ENCODE data around the gene DHRSX. TPM values are rescaled to one million over a fixed set of nuclear protein-coding genes. Genes with fewer than 3 reads are reported as not detected.

DHRSX gene
- total RNA-seq, 1 donor from 2014 or later: 65.4 TPM

GRCh38 chrX:2311501-2311900, 189.3 kb downstream of the DHRSX start:
- no peak for DNase-seq (ENCODE audit: low spot score, unreplicated experiment)
- H3K27me3 Mint-ChIP-seq: no peaks in the 10 kb centered on the region
- TF ChIP-seq, protein P1, sequence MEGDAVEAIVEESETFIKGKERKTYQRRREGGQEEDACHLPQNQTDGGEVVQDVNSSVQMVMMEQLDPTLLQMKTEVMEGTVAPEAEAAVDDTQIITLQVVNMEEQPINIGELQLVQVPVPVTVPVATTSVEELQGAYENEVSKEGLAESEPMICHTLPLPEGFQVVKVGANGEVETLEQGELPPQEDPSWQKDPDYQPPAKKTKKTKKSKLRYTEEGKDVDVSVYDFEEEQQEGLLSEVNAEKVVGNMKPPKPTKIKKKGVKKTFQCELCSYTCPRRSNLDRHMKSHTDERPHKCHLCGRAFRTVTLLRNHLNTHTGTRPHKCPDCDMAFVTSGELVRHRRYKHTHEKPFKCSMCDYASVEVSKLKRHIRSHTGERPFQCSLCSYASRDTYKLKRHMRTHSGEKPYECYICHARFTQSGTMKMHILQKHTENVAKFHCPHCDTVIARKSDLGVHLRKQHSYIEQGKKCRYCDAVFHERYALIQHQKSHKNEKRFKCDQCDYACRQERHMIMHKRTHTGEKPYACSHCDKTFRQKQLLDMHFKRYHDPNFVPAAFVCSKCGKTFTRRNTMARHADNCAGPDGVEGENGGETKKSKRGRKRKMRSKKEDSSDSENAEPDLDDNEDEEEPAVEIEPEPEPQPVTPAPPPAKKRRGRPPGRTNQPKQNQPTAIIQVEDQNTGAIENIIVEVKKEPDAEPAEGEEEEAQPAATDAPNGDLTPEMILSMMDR (IDR thresholded peaks at IDR 0.05; ENCODE audit: unreplicated experiment): no peak
- no peak overlapping the region for H3K27ac Mint-ChIP-seq
- peaks cover 8% of the 10 kb centered on the region for H3K4me1 Mint-ChIP-seq (ENCODE audit: low read depth)
- peaks cover 6% of the 10 kb centered on the region for H3K9me3 Mint-ChIP-seq (ENCODE audit: low read depth)
- peaks cover 11% of the 10 kb centered on the region for H3K36me3 Mint-ChIP-seq (ENCODE audit: insufficient read depth)
- H3K4me3 Mint-ChIP-seq (ENCODE audit: low read depth): no peak overlapping the region

- TF ChIP-seq, protein P1 (IDR thresholded peaks at IDR 0.05; ENCODE audit: unreplicated experiment): no peak
- peaks cover 18% of the 10 kb centered on the region for H3K36me3 Mint-ChIP-seq (ENCODE audit: insufficient read depth)
- H3K9me3 Mint-ChIP-seq (ENCODE audit: low read depth): peaks cover 12% of the 10 kb centered on the region
- H3K4me1 Mint-ChIP-seq (ENCODE audit: low read depth): no peaks in the 10 kb centered on the region
- no peak overlapping the region for H3K4me3 Mint-ChIP-seq (ENCODE audit: low read depth)
- H3K27ac Mint-ChIP-seq: no peak overlapping the region
- no peak for DNase-seq (ENCODE audit: low spot score, unreplicated experiment)
- H3K27me3 Mint-ChIP-seq: no peaks in the 10 kb centered on the region
Observed at GRCh38 chrX:2301901-2302300, 198.9 kb downstream of the DHRSX start.

DNA sequence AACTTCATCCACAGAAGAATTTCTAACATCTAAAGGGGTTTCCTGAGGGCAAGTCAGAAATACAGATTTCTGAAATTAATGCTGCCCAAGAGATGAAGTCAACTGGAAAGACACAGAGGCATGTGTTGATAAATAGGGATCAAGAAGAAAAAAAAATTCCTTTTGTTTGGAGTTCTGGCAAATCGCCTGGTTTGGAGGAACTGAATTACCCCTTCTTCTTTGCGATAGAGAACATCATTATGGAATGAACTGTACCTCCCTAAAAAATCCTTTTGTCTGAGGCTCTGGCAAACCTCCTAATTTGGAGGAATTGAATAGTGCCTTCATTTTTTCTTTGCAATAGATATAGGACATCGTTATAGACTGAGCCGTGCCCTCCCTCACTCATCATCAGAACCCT, 200.9 kb downstream of the DHRSX start:
- Mint-ChIP-seq H3K9me3 (ENCODE audit: low read depth) (peaks cover 10% of the 10 kb centered on the region), H3K4me3 (ENCODE audit: low read depth) (no peak overlapping the region), H3K36me3 (ENCODE audit: insufficient read depth) (peaks cover 7% of the 10 kb centered on the region), H3K27me3 (no peaks in the 10 kb centered on the region), H3K27ac (no peak overlapping the region), H3K4me1 (ENCODE audit: low read depth) (no peaks in the 10 kb centered on the region)
- no peak for DNase-seq (ENCODE audit: low spot score, unreplicated experiment)
- TF ChIP-seq, protein P1 (IDR thresholded peaks at IDR 0.05; ENCODE audit: unreplicated experiment): no peak

GRCh38 chrX:2286731-2287130, 214.0 kb downstream of the DHRSX start:
- no peak for DNase-seq (ENCODE audit: low spot score, unreplicated experiment)
- H3K4me1 Mint-ChIP-seq (ENCODE audit: low read depth): no peaks in the 10 kb centered on the region
- H3K27me3 Mint-ChIP-seq: no peaks in the 10 kb centered on the region
- H3K36me3 Mint-ChIP-seq (ENCODE audit: insufficient read depth): peaks cover 43% of the 10 kb centered on the region
- H3K27ac Mint-ChIP-seq: no peak overlapping the region
- TF ChIP-seq, protein P1 (IDR thresholded peaks at IDR 0.05; ENCODE audit: unreplicated experiment): no peak
- peaks cover 18% of the 10 kb centered on the region for H3K9me3 Mint-ChIP-seq (ENCODE audit: low read depth)
- no peak overlapping the region for H3K4me3 Mint-ChIP-seq (ENCODE audit: low read depth)

DNA sequence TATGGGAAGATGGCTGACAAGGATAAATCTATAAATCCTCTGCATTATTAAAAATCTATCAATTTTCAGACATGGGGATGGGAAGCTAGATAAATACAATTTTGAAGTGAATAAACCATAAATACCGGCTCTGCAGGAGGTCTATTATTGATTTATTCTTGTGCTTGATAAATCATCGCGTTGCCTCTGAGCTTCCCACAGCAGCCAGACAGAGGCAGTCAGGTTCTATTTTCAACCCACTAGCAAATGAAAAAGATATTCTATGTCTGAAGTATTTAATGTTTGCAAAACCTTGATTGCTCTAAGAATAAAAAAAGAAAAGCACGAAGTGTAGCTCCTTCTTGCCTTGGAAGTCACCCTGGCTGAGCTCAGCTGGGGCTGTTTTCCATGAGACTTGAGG, 216.2 kb downstream of the DHRSX start:
- no peaks in the 10 kb centered on the region for H3K4me1 Mint-ChIP-seq (ENCODE audit: low read depth)
- no peak overlapping the region for H3K4me3 Mint-ChIP-seq (ENCODE audit: low read depth)
- H3K36me3 Mint-ChIP-seq (ENCODE audit: insufficient read depth): peaks cover 38% of the 10 kb centered on the region
- H3K27me3 Mint-ChIP-seq: no peaks in the 10 kb centered on the region
- TF ChIP-seq, protein P1 (IDR thresholded peaks at IDR 0.05; ENCODE audit: unreplicated experiment): no peak
- peaks cover 18% of the 10 kb centered on the region for H3K9me3 Mint-ChIP-seq (ENCODE audit: low read depth)
- DNase-seq (ENCODE audit: low spot score, unreplicated experiment): no peak
- peak overlapping the region; percentile 37 for H3K27ac Mint-ChIP-seq

Measured in progenitor cell of endocrine pancreas (in vitro differentiated cells).